Right cardiac atrium (tissue), 5 donors: Measurements from ENCODE around the gene FGF3. TPM values are rescaled to one million over a fixed set of nuclear protein-coding genes. Genes with fewer than 3 reads are reported as not detected.

Experiments used
- ATAC-seq, 2 donors: fragments of 200-7000 bp; cut with Tn5 transposase; one replicate each; pipeline versions ENCODE4 v1.8.0 to v1.9.1; 2020; ENCODE audit warnings: moderate library complexity in 2 of 2, mild to moderate bottlenecking in 1 of 2
- DNase-seq, 3 donors: peaks; one replicate each; pipeline ENCODE4 v3.0.0-alpha.2; 2020
- H3K27ac ChIP-seq: one replicate; pipeline ENCODE4 v1.5.1; 2013; ENCODE audit warnings: mild to moderate bottlenecking, low read length, control low read depth, moderate library complexity
- H3K27me3 ChIP-seq: one replicate; pipeline ENCODE4 v1.6.1; 2013; ENCODE audit not compliant: control insufficient read depth, insufficient read depth
- H3K4me1 ChIP-seq: one replicate; pipeline ENCODE4 v1.6.1; 2013; ENCODE audit warnings: low read length; ENCODE audit not compliant: control insufficient read depth, insufficient read depth
- H3K4me3 ChIP-seq: one replicate; pipeline ENCODE4 v1.5.1; 2013; ENCODE audit warnings: low read length, control low read depth
- H3K9me3 ChIP-seq: one replicate; pipeline ENCODE4 v1.6.1; 2013; ENCODE audit warnings: low read length; ENCODE audit not compliant: control insufficient read depth
- WGBS: extraction: QIAGEN DNeasy Blood & Tissue Kit; methylation state at CpG from one replicate; pipeline ENCODE4 v1.1.7; 2013; 5-methylcytosine and 5-hydroxymethylcytosine counted together
- intact Hi-C, 4 donors: fragments of 100-400 bp; cut with DNase I; formaldehyde crosslinking; loops; one replicate each; pipeline versions ENCODE4 v1.11.0 to v1.14.0; 2022 to 2023
- long read RNA-seq, 4 donors: library from polyadenylated mRNA; unstranded; transcript quantifications; one replicate each; pipeline ENCODE4 v2.0.0, GENCODE V29; 2020 to 2021
- polyA plus RNA-seq: library from polyadenylated mRNA; stranded (reverse); fragments of 200-250 nt; gene quantifications from one replicate; pipeline ENCODE4 v1.2.3, GENCODE V29; 2013
- total RNA-seq, 4 donors: library from RNA; stranded (reverse); fragmentation: NEBNext Ultra II Directional; extraction: Animal tissue kit (Norgen Biotek cat#: 25700); gene quantifications; one replicate each; pipeline ENCODE4 v1.2.1, GENCODE V29; 2021
- donor health status: healthy with polysubstance abuse.
- donor health status: DM: no; HTN: yes; CAD: no.
- donor health status: DM: no; HTN: no; CAD: no.
- donor health status: DM: no; HTN: yes; CAD: no; lungs with severe emphysema.
- donor health status: DM: yes; HTN: yes; CAD: no.

Gene FGF3
- total RNA-seq (not detected), polyA plus RNA-seq (not detected)
- long read RNA-seq, donor 1 = 0 reads
- long read RNA-seq, donor 2 = 0 reads
- long read RNA-seq, donor 3 = 0 reads
- long read RNA-seq, donor 4 = 0 reads

DNA sequence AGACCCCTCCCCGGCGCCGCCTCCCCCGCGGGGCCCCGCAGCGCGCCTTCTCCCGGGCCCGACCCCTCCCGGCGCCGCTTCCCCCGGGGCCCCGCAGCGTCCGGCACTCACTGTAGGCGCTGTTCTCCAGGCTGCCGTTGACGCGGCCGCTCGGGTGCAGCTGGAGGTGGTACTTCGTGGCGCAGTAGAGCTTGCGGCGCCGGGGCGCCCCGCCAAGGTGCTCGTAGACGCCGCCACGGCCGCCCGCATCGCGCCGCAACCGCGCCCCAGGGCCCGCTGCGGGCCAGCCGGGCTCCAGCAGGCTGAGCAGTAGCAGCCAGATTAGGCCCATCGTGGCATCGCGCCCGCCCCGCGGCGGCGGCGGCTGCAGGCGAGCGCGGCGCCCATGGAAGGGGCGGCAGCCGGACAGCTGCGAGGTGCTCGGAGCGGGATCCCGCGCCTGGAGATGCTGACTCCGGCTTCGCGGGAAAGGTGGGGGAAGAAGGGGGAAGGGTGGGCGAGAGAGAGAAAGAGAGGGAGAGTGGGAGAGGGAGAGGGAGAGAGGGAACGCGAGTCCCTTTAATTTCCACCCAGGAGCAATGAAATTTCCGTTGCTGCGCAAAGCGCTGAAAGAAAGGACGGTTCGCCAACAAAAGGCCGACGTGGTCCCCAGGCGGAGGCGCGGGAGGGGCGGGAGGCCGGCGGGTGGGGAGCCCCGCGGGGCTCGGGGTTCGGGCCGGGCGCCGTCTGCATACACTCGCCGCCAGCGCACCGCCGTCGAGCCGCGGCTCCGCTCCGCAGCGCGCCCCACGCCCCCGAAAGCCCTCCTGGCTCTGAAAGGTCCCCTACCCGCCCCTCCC, at the start of gene FGF3:
TSS of gene FGF3 (minus strand) at position 814 of the 839 bp plus-strand sequence. CDS start at position 331, 483 bp downstream.
- intact Hi-C loops = no loop called here
- DNase-seq (no peak), ATAC-seq (no peak)
- H3K9me3 ChIP-seq = no peaks in the 10 kb centered on the region
- no peak within 1 kb of the TSS for H3K4me3 ChIP-seq
- 2% methylated on average over 104 of the region's 105 CpGs for WGBS
- no peaks in the 10 kb centered on the region for H3K27me3 ChIP-seq
- H3K27ac ChIP-seq = no peak within 1 kb of the TSS
- H3K4me1 ChIP-seq = no peaks in the 10 kb centered on the region

DNA sequence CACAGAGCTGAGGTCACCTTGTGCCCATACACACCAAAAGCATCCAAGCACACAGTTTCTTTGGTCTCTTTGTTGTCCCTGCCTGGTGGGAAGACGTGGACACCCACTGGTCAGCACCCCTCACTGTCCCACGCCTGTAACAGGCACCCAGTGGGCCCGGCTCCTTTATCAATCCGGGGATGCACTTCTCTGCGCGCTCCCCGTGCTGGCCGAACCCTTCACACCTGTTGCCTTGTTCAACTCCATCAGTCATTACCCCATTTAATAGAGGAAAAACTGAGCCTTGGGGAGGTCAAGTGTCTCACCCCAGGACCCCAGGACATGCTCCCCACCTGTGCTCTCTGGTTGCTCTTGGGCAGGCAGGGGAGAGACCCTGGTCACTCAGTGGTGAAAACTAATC, 49.7 kb upstream of the FGF3 start:
- intact Hi-C loops = no loop called here
- H3K27me3 ChIP-seq = no peaks in the 10 kb centered on the region
- H3K4me1 ChIP-seq = no peaks in the 10 kb centered on the region
- ATAC-seq (no peak), DNase-seq (no peak)
- H3K27ac ChIP-seq = no peak overlapping the region
- no peak overlapping the region for H3K4me3 ChIP-seq
- H3K9me3 ChIP-seq = no peaks in the 10 kb centered on the region
- 85% methylated on average over 8 of the region's 8 CpGs for WGBS

DNA sequence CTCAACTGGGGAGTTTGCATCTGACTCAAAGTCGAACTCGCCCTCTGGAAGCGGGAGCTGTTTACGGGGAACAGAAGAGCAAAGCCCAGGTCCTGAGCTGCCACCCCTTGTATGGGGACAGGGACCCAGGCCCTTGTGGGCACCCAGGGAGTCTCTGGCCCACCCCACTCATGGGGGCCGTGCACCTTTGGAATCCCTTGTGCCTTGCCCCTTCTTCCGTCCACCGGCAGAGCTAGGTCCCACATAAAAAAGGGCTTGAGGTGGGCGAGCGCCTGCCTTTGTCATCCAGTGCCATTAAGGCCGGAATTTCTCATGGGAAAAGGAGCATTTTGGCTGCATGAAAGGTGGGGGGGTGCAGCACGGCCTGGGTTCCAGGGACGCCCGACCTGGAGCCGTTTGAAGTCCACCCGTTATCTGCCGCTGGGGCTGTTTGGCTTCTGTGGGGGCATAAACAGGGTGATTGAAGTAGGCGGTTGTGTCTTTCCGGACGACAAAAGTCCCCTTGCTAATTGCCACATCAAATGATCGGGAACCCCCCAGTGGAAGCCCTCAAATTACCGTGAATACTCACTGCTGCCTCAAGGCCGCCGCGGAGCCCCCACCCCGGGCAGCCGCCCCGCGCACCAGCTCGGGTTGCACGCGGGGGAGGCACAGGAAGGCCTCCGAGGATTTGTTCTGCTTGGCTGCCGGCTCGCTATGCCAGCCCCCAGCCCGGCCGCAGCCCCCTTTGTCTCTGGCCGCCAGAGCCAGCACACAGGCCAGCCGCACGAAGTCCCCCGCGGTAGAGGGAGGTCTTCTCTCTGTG, 49.0 kb upstream of the FGF3 start:
- DNase-seq = peak in 1 of 3 donors; percentile 18
- H3K27ac ChIP-seq = no peak overlapping the region
- no peaks in the 10 kb centered on the region for H3K9me3 ChIP-seq
- no peak overlapping the region for H3K4me3 ChIP-seq
- 49% methylated on average over 41 of the region's 41 CpGs for WGBS
- ATAC-seq = no peak
- H3K4me1 ChIP-seq = no peaks in the 10 kb centered on the region
- no peaks in the 10 kb centered on the region for H3K27me3 ChIP-seq
- intact Hi-C loops = no loop called here

DNA sequence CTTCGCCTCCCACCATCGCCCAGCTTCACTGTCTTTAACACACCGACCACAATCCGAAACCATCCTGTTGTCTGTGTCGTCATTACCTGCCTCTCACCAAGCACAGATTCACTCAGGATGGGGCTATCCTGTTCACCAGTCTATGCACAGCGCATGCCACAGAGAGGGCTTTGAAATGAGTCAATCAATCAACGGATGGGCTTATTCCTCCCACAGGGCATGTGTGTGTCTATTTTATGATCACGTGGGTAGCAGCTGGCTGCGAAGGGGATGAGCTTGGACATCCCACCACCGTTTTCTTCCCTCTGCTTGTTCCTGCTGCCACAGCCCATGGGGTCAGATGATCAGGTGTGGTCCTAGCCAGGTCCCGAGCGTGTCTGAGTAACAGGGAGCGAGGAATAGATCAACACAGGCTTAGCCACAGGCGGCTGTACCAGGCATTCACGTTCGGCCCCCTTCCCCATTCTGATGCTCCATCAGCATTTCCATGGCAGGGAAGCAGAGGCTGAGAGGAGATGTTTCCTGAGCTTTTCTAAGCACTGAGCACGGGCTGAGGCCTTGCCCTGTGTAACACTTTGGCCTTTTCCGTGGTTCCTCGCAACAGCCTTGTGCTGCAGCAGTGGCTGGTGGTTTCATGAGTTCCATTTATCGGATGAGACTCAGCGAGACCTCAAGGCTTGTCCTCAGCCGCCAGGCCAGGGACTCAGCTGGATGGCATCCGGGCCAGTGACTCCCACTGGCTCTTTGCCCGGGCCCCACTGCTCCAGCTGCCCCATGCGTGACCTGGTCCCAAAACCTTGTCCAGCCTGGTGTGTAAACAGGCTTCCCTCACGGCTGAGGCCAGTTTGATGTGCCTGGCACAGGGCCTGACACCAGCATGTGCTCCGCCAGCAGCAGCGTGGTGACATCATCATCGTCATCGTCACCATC, 48.1 kb upstream of the FGF3 start:
- no peak for ATAC-seq
- no peaks in the 10 kb centered on the region for H3K9me3 ChIP-seq
- peak in 2 of 3 donors; percentile 65 to 68 for DNase-seq
- no peaks in the 10 kb centered on the region for H3K27me3 ChIP-seq
- no peak overlapping the region for H3K27ac ChIP-seq
- intact Hi-C loops = no loop called here
- no peaks in the 10 kb centered on the region for H3K4me1 ChIP-seq
- no peak overlapping the region for H3K4me3 ChIP-seq
- WGBS = 77% methylated on average over 30 of the region's 30 CpGs

GRCh38 chr11:69866648-69867047, 47.4 kb upstream of the FGF3 start:
- H3K4me3 ChIP-seq = no peak overlapping the region
- no peak for ATAC-seq
- H3K9me3 ChIP-seq = no peaks in the 10 kb centered on the region
- H3K27me3 ChIP-seq = no peaks in the 10 kb centered on the region
- no peak for DNase-seq
- 78% methylated on average over 3 of the region's 3 CpGs for WGBS
- intact Hi-C loops = no loop called here
- no peak overlapping the region for H3K27ac ChIP-seq
- H3K4me1 ChIP-seq = no peaks in the 10 kb centered on the region

DNA sequence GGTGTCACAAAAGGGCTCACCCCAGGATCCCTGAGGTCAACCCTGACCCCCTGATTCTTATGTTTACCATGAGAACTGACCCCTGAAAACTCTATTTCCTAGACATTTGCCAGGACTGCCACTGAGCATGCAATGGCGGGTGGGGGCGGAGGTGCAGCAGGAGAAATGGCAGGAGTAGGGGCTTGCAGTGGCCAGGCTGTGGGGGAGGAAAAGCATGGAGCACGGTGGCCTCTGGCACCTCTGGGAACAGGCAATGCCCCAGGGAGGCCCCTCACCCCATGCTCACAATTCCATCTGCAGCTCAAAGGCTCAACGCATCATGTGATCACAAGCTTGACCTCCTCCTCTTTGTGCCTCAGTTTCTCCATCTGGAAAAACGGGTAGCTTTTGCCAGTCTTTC, 46.5 kb upstream of the FGF3 start:
- intact Hi-C loops = no loop called here
- DNase-seq (peak in 1 of 3 donors; percentile 34), ATAC-seq (no peak)
- H3K4me3 ChIP-seq = no peak overlapping the region
- no peaks in the 10 kb centered on the region for H3K9me3 ChIP-seq
- H3K27me3 ChIP-seq = no peaks in the 10 kb centered on the region
- 71% methylated on average over 5 of the region's 5 CpGs for WGBS
- H3K27ac ChIP-seq = no peak overlapping the region
- no peaks in the 10 kb centered on the region for H3K4me1 ChIP-seq

DNA sequence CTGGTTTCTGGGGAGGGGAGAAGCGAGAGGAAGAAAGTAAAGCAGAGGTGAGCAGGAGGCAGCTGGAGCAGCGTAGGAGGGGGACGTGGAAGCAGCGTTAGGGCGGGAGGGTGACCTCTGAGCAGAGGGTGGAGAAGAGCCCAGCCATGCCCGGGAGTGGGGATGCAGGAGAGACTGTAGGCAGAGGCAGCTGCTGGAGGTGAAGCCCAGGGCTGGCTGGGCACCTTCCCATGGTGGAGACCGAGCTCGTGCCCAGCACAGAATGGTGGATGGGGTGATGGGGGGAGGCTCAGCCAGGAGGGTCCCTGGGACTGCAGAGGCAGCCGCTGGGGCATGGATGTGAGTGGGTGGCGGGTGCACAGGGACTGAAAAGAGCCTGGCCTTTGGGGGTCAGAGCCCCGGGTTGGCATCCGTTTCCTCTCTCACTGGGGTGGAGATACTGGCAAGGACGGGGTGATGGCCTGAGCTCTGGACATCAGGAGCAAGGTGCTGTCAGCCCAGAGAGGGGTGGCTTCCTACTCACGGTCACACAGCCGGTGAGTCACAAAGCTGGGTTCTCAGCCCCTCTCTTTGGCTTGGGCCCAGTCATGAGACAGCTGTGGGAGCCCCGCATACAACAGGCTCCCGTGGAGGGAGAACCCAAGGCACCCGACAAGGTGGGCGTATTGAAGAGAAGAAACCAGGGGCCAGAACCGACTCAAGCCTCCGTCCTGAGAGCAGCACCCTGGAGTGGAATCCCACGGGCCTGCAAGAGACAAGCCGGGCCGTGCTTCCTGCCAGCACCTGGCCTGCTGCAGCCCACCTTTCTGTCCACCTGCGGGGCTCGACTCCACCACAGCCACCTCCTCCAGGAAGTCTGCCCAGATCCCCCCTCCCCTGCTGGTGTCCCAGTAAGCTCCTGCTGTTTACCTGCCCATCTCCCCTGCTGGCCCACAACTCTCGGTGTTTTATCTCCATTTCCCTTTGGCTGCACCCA, 45.8 kb upstream of the FGF3 start:
- H3K4me3 ChIP-seq = no peak overlapping the region
- no peaks in the 10 kb centered on the region for H3K9me3 ChIP-seq
- 70% methylated on average over 27 of the region's 27 CpGs for WGBS
- intact Hi-C loops = no loop called here
- H3K4me1 ChIP-seq = no peaks in the 10 kb centered on the region
- H3K27ac ChIP-seq = no peak overlapping the region
- DNase-seq (peak in 1 of 3 donors; percentile 39), ATAC-seq (no peak)
- no peaks in the 10 kb centered on the region for H3K27me3 ChIP-seq

DNA sequence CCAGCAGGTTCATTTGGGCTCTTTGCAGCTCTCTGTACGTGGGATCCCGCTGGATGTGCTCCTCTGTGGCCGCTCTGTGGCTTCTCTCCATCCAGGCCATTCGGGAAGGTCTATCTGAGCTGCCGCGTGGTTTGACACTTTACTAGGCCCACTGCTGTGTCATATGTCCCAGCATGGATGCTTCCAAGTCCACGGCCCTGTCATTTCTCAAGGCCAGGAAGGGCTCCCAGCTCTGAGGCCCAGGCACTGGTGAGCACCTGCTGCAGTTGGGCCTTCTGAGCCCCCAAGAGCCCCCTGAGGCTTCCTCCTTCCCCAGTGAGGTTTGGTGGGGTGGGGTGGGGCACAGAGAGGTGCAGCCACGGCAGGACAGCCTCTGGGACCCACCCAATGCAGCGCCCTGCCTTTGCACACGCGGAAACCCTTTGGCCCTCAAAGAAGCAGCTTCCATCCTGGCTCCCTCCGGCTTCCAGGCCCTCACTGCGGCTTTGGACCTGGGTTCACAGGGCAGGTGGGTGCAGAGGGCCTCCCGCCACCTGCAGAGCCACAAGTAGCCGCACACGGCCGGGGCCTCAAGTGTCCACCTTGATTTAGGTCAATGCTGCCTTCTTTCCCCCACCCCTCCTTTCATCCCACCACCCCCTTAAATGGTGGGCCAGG, 44.5 kb upstream of the FGF3 start:
- no peak for ATAC-seq
- Histone ChIP-seq H3K27ac (no peak overlapping the region), H3K9me3 (no peaks in the 10 kb centered on the region), H3K4me3 (no peak overlapping the region), H3K27me3 (no peaks in the 10 kb centered on the region), H3K4me1 (no peaks in the 10 kb centered on the region)
- intact Hi-C loops = no loop called here
- 85% methylated on average over 17 of the region's 17 CpGs for WGBS
- no peak for DNase-seq

DNA sequence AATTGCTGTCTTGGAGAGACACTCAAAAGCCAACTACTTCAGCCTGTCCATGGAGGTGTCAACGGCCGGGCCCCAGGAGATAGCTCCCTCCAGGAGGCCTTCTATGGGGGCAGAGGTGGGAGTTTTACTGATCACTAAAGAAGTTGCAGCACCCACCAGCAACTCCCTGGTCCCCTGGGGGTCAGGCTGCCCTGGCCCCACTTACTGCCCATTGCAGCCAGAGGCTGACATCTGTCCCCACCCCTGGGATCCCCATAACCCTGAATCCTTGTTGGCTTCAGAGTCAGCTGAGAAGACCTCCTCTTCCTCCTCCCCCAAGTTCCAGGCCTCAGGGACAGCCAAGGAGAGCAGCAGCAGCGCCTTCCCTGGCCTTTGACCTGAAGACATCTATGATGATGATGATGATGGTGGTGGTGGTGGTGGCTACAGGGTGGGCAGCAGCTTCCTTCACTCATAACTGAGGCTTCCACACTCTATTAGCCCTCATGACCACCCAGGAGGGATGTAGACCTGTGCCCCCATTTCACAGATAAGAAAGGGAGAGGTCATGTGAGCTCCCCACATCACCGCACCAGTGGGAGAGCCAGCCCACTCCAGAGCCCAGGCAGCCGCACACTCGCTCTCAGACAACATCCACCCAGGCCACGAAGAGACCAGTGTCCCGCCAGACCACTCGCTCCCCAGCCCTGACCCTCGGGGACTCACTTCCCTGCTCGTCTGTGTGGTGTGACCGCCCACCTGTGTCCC, 43.8 kb upstream of the FGF3 start:
- H3K27me3 ChIP-seq = no peaks in the 10 kb centered on the region
- ATAC-seq = no peak
- peak in 1 of 3 donors; percentile 35 for DNase-seq

More for the DNA sequence above, 43.8 kb upstream of the FGF3 start:
- no peak overlapping the region for H3K27ac ChIP-seq
- no peaks in the 10 kb centered on the region for H3K4me1 ChIP-seq
- no peaks in the 10 kb centered on the region for H3K9me3 ChIP-seq
- intact Hi-C loops = no loop called here
- H3K4me3 ChIP-seq = no peak overlapping the region
- WGBS = 80% methylated on average over 12 of the region's 12 CpGs
